H9 (cell line): ENCODE data around the gene PTGDR2. TPM values are rescaled to one million over a fixed set of nuclear protein-coding genes. Genes with fewer than 3 reads are reported as not detected.
A peak's percentile ranks its signal among the peaks of the same experiment; 100 is the strongest.

Experiments used
- DNase-seq: peaks from one replicate; pipeline ENCODE4 v3.0.0-alpha.2; 2017
- H2AFZ ChIP-seq: one replicate; pipeline ENCODE4 v1.6.1; 2013; ENCODE audit warnings: mild to moderate bottlenecking, low read length, control low read depth, moderate library complexity
- H2AK5ac ChIP-seq: 2 replicates; pipeline ENCODE4 v1.6.1; 2013; ENCODE audit warnings: low read length, control low read depth, mixed read lengths; ENCODE audit not compliant: insufficient read length
- H2BK120ac ChIP-seq: one replicate; pipeline ENCODE4 v1.6.1; 2013; ENCODE audit warnings: low read depth, mild to moderate bottlenecking, low read length, control low read depth, inconsistent platforms; ENCODE audit not compliant: poor library complexity, severe bottlenecking
- H2BK12ac ChIP-seq: 2 replicates; pipeline ENCODE4 v1.6.1; 2013; ENCODE audit warnings: low read length, control low read depth, mixed read lengths, low read depth; ENCODE audit not compliant: insufficient read length
- H2BK15ac ChIP-seq: 2 replicates; pipeline ENCODE4 v1.6.1; 2013; ENCODE audit warnings: low read depth, low read length, control low read depth
- H2BK20ac ChIP-seq: one replicate; pipeline ENCODE4 v1.6.1; 2013; ENCODE audit warnings: low read depth, mild to moderate bottlenecking, low read length, control low read depth, inconsistent platforms; ENCODE audit not compliant: poor library complexity, severe bottlenecking
- H2BK5ac ChIP-seq: 2 replicates; pipeline ENCODE4 v1.6.1; 2013; ENCODE audit warnings: low read length, control low read depth, mixed read lengths; ENCODE audit not compliant: insufficient read length
- H3K14ac ChIP-seq: 2 replicates; pipeline ENCODE4 v1.6.1; 2013; ENCODE audit warnings: low read length, control low read depth; ENCODE audit not compliant: insufficient read depth
- H3K18ac ChIP-seq: 2 replicates; pipeline ENCODE4 v1.6.1; 2013; ENCODE audit warnings: low read depth, mild to moderate bottlenecking, mixed read lengths, low read length, control low read depth; ENCODE audit not compliant: insufficient read length
- H3K23ac ChIP-seq: 2 replicates; pipeline ENCODE4 v1.6.1; 2013; ENCODE audit warnings: low read length, control low read depth, mixed read lengths, low read depth; ENCODE audit not compliant: insufficient read length
- H3K23me2 ChIP-seq: 2 replicates; pipeline ENCODE4 v1.6.1; 2013; ENCODE audit warnings: low read depth, mild to moderate bottlenecking, mixed read lengths, low read length, control low read depth; ENCODE audit not compliant: insufficient read length, poor library complexity, severe bottlenecking
- H3K27ac ChIP-seq: 2 replicates; pipeline ENCODE4 v1.5.1; 2013; ENCODE audit warnings: low read length, control low read depth, mixed read lengths, low read depth; ENCODE audit not compliant: insufficient read length
- H3K27me3 ChIP-seq: 2 replicates; pipeline ENCODE4 v1.6.1; 2013; ENCODE audit warnings: low read length, control low read depth, inconsistent platforms; ENCODE audit not compliant: insufficient read depth
- H3K4ac ChIP-seq: 2 replicates; pipeline ENCODE4 v1.6.1; 2013; ENCODE audit warnings: low read depth, mild to moderate bottlenecking, control low read depth, inconsistent platforms, low read length, moderate library complexity
- H3K4me1 ChIP-seq: 2 replicates; pipeline ENCODE4 v1.6.1; 2013; ENCODE audit warnings: low read length, control low read depth, inconsistent platforms; ENCODE audit not compliant: insufficient read depth
- H3K4me2 ChIP-seq: 2 replicates; pipeline ENCODE4 v1.6.1; 2013; ENCODE audit warnings: low read length, control low read depth, mixed read lengths; ENCODE audit not compliant: insufficient read length, insufficient read depth
- H3K56ac ChIP-seq: 2 replicates; pipeline ENCODE4 v1.6.1; 2013; ENCODE audit warnings: low read depth, mild to moderate bottlenecking, mixed read lengths, low read length, control low read depth; ENCODE audit not compliant: insufficient read length
- H3K79me1 ChIP-seq: 2 replicates; pipeline ENCODE4 v1.6.1; 2013; ENCODE audit warnings: low read depth, mild to moderate bottlenecking, moderate library complexity, low read length, control low read depth, inconsistent platforms; ENCODE audit not compliant: insufficient read depth, poor library complexity, severe bottlenecking
- H3K79me2 ChIP-seq: 2 replicates; pipeline ENCODE4 v1.6.1; 2013; ENCODE audit warnings: low read length, control low read depth, inconsistent platforms; ENCODE audit not compliant: insufficient read depth
- H3K9ac ChIP-seq: 2 replicates; pipeline ENCODE4 v1.6.1; 2013; ENCODE audit warnings: low read length, control low read depth, mixed read lengths; ENCODE audit not compliant: insufficient read length; ENCODE audit errors: extremely low read depth
- H3K9me3 ChIP-seq: one replicate; pipeline ENCODE4 v1.6.1; 2013; ENCODE audit warnings: low read depth, low read length, inconsistent platforms; ENCODE audit not compliant: control insufficient read depth
- H3T11ph ChIP-seq: one replicate; pipeline ENCODE4 v1.6.1; 2013; ENCODE audit warnings: mild to moderate bottlenecking, low read length, control low read depth, inconsistent platforms
- H4K20me1 ChIP-seq: one replicate; pipeline ENCODE4 v1.6.1; 2013; ENCODE audit not compliant: control insufficient read depth, insufficient read length, insufficient read depth
- H4K5ac ChIP-seq: 2 replicates; pipeline ENCODE4 v1.6.1; 2013; ENCODE audit warnings: low read depth, mild to moderate bottlenecking, mixed read lengths, low read length, control low read depth; ENCODE audit not compliant: insufficient read length
- H4K8ac ChIP-seq: replicated peaks from 2 replicates; pipeline ENCODE4 v1.6.1; 2013; ENCODE audit warnings: low read length, control low read depth, mixed read lengths, low read depth; ENCODE audit not compliant: insufficient read length
- H4K91ac ChIP-seq: 2 replicates; pipeline ENCODE4 v1.6.1; 2013; ENCODE audit warnings: low read depth, mild to moderate bottlenecking, moderate library complexity, mixed read lengths, low read length, control low read depth; ENCODE audit not compliant: insufficient read length
- H3K27ac Mint-ChIP-seq, 3 experiments: 2 replicates in 2 of 3; 3 replicates in 1 of 3; pipeline ENCODE4 v1.8.0; 2020 to 2021; ENCODE audit warnings: mixed read lengths in 3 of 3, mild to moderate bottlenecking in 1 of 3, moderate library complexity in 1 of 3
- H3K27me3 Mint-ChIP-seq: 2 replicates; pipeline ENCODE4 v1.8.0; 2021; ENCODE audit warnings: low read depth, mild to moderate bottlenecking, moderate library complexity, mixed read lengths
- H3K36me3 Mint-ChIP-seq, 3 experiments: 2 replicates in 2 of 3; 3 replicates in 1 of 3; pipeline ENCODE4 v1.8.0; 2020 to 2021; ENCODE audit warnings: low read depth in 3 of 3, mixed read lengths in 3 of 3; ENCODE audit not compliant: insufficient read depth in 1 of 3
- H3K4me1 Mint-ChIP-seq, 2 experiments: 2 replicates each; pipeline ENCODE4 v1.8.0; 2020; ENCODE audit warnings: mixed read lengths in 2 of 2
- H3K4me3 Mint-ChIP-seq, 2 experiments: 2 replicates in 1 of 2; 3 replicates in 1 of 2; pipeline ENCODE4 v1.8.0; 2020 to 2021; ENCODE audit warnings: mild to moderate bottlenecking in 2 of 2, mixed read lengths in 2 of 2, moderate library complexity in 1 of 2
- H3K9me3 Mint-ChIP-seq, 2 experiments: 2 replicates in 1 of 2; 3 replicates in 1 of 2; pipeline ENCODE4 v1.8.0; 2020; ENCODE audit warnings: mild to moderate bottlenecking in 2 of 2, mixed read lengths in 2 of 2, moderate library complexity in 1 of 2
- WGBS: extraction: QIAGEN DNeasy Blood & Tissue Kit; methylation state at CpG from one replicate; pipeline ENCODE4 v1.1.7; 2013; ENCODE audit warnings: missing lambda C conversion rate, low lambda C conversion rate, mixed read lengths; ENCODE audit not compliant: insufficient read length; ENCODE audit errors: extremely low coverage; 5-methylcytosine and 5-hydroxymethylcytosine counted together
- total RNA-seq: library from RNA; stranded (reverse); gene quantifications from 2 replicates; pipeline ENCODE4 v1.2.1, GENCODE V29; 2021
- TF ChIP-seq, protein P1 (sequence below): fragments of 200-600 bp; sonication (generic); conservative IDR thresholded peaks from 3 replicates; pipeline ENCODE4 v1.8.0; 2021; ENCODE audit warnings: antibody characterized with exemption, mild to moderate bottlenecking

The PTGDR2 gene
- total RNA-seq, 1 experiment from 2014 or later = not detected

- peak overlapping the region; percentile 9 for H3K9ac ChIP-seq
- no peak overlapping the region for H3K18ac ChIP-seq
- no peak overlapping the region for H2AK5ac ChIP-seq
- no peaks in the 10 kb centered on the region for H3K27me3 Mint-ChIP-seq
- no peaks in the 10 kb centered on the region for H4K20me1 ChIP-seq
- H3K27ac Mint-ChIP-seq = no peak overlapping the region
- no peak overlapping the region for H2BK15ac ChIP-seq
- peaks cover 8% of the 10 kb centered on the region; the same call in 1 of the 2 replicates for H3K4me1 ChIP-seq
- TF ChIP-seq, protein P1, sequence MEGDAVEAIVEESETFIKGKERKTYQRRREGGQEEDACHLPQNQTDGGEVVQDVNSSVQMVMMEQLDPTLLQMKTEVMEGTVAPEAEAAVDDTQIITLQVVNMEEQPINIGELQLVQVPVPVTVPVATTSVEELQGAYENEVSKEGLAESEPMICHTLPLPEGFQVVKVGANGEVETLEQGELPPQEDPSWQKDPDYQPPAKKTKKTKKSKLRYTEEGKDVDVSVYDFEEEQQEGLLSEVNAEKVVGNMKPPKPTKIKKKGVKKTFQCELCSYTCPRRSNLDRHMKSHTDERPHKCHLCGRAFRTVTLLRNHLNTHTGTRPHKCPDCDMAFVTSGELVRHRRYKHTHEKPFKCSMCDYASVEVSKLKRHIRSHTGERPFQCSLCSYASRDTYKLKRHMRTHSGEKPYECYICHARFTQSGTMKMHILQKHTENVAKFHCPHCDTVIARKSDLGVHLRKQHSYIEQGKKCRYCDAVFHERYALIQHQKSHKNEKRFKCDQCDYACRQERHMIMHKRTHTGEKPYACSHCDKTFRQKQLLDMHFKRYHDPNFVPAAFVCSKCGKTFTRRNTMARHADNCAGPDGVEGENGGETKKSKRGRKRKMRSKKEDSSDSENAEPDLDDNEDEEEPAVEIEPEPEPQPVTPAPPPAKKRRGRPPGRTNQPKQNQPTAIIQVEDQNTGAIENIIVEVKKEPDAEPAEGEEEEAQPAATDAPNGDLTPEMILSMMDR = no peak
- H2AFZ ChIP-seq = no peak overlapping the region
- H3T11ph ChIP-seq = no peak overlapping the region
- H3K56ac ChIP-seq = no peak overlapping the region
- H3K4me1 Mint-ChIP-seq = peaks cover 32 to 41% of the 10 kb centered on the region in 2 experiments
- no peak overlapping the region for H3K27ac ChIP-seq
- no peak for DNase-seq
- H3K23me2 ChIP-seq = peaks cover 14% of the 10 kb centered on the region
- WGBS = no CpG with 5 or more reads among the region's 4 CpGs
- H3K4me3 Mint-ChIP-seq = peak overlapping the region; percentile 91 to 95
- H3K36me3 Mint-ChIP-seq = peaks cover 31 to 55% (median 32%) of the 10 kb centered on the region in 3 experiments
- no peak overlapping the region for H4K8ac ChIP-seq
- no peak overlapping the region for H4K91ac ChIP-seq
- no peak overlapping the region for H3K23ac ChIP-seq
- no peaks in the 10 kb centered on the region for H3K9me3 ChIP-seq
- H4K5ac ChIP-seq = no peak overlapping the region
- no peaks in the 10 kb centered on the region for H3K27me3 ChIP-seq
- H2BK120ac ChIP-seq = no peak overlapping the region
- H2BK12ac ChIP-seq = no peak overlapping the region
- H3K4me2 ChIP-seq = peak overlapping the region; percentile 88
- H3K4ac ChIP-seq = no peak overlapping the region
- H3K79me2 ChIP-seq = peaks cover 24% of the 10 kb centered on the region; the same call in 1 of the 2 replicates
- no peak overlapping the region for H2BK5ac ChIP-seq
- H3K79me1 ChIP-seq = no peaks in the 10 kb centered on the region
- no peaks in the 10 kb centered on the region; a peak in 1 of 5 replicates for H3K9me3 Mint-ChIP-seq
- H2BK20ac ChIP-seq = no peak overlapping the region
- no peak overlapping the region for H3K14ac ChIP-seq
Observed at GRCh38 chr11:60844870-60845221, 10.9 kb downstream of the PTGDR2 start.
